Mucosa of gallbladder (tissue), 1 donor: Measurements from ENCODE around the gene GUCA1C. TPM values are rescaled to one million over a fixed set of nuclear protein-coding genes. Genes with fewer than 3 reads are reported as not detected.

Source experiments
- DNase-seq: peaks from one replicate; pipeline ENCODE4 v3.0.0-alpha.2; 2020; ENCODE audit warnings: low spot score
- total RNA-seq: library from RNA; stranded (reverse); gene quantifications from one replicate; pipeline ENCODE4 v1.2.1, GENCODE V29; 2021
- donor health status: DM: no; HTN: no; CAD: no.

GUCA1C gene
- not detected for total RNA-seq

- DNase-seq: no peak
These were observed at the start of gene GUCA1C for GRCh38 chr3:108953700-108954099. Gene GUCA1C, minus strand, starts transcription at chr3:108953879. Its CDS starts 117 bp downstream, at chr3:108953762.

GRCh38 chr3:108998436-108998835 is 44.8 kb upstream of the GUCA1C start:
- no peak for DNase-seq

- DNase-seq: no peak
These were observed 32.2 kb upstream of the GUCA1C start for GRCh38 chr3:108985844-108986243.

GRCh38 chr3:108983051-108983450 is 29.4 kb upstream of the GUCA1C start:
- DNase-seq: no peak

GRCh38 chr3:108976058-108976457 is 22.4 kb upstream of the GUCA1C start:
- DNase-seq: no peak

- DNase-seq: no peak
These were observed 19.3 kb upstream of the GUCA1C start for GRCh38 chr3:108973019-108973418.

- DNase-seq: no peak
These were observed 18.8 kb upstream of the GUCA1C start for GRCh38 chr3:108972482-108972881.

GRCh38 chr3:108970561-108970960 is 16.9 kb upstream of the GUCA1C start:
- no peak for DNase-seq

GRCh38 chr3:108966773-108967172 is 13.1 kb upstream of the GUCA1C start:
- DNase-seq: no peak

- no peak for DNase-seq
These were observed 5.3 kb upstream of the GUCA1C start for GRCh38 chr3:108959017-108959416.

- no peak for DNase-seq
These were observed 469 bp downstream of the GUCA1C start for GRCh38 chr3:108953210-108953609.

- DNase-seq: no peak
These were observed 1.7 kb downstream of the GUCA1C start for GRCh38 chr3:108951820-108952501.

GRCh38 chr3:108947855-108948254 is 5.8 kb downstream of the GUCA1C start:
- no peak for DNase-seq

GRCh38 chr3:108946292-108947285 is 7.1 kb downstream of the GUCA1C start:
- DNase-seq: no peak

- DNase-seq: no peak
These were observed 13.0 kb downstream of the GUCA1C start for GRCh38 chr3:108940568-108941263.

- no peak for DNase-seq
These were observed 13.5 kb downstream of the GUCA1C start for GRCh38 chr3:108940166-108940565.

GRCh38 chr3:108936924-108937689 is 16.6 kb downstream of the GUCA1C start:
- no peak for DNase-seq

GRCh38 chr3:108931035-108931434 is 22.6 kb downstream of the GUCA1C start:
- DNase-seq: no peak

- DNase-seq: no peak
These were observed 34.8 kb downstream of the GUCA1C start for GRCh38 chr3:108918866-108919265.

GRCh38 chr3:108914774-108915641 is 38.7 kb downstream of the GUCA1C start:
- DNase-seq: peak; percentile 40
